ENCODE results near the gene PCDHGB6. TPM values are rescaled to one million over a fixed set of nuclear protein-coding genes. Genes with fewer than 3 reads are reported as not detected.
A peak's percentile ranks its signal among the peaks of the same experiment; 100 is the strongest.

Gene PCDHGB6
- total and polyA plus RNA-seq, 9 of the 15 experiments (the other 6 are each of a cell fraction or from before 2014, with no cell fraction given) = 0.01 to 0.11 (median 0.07) TPM; not detected in 1

DNA sequence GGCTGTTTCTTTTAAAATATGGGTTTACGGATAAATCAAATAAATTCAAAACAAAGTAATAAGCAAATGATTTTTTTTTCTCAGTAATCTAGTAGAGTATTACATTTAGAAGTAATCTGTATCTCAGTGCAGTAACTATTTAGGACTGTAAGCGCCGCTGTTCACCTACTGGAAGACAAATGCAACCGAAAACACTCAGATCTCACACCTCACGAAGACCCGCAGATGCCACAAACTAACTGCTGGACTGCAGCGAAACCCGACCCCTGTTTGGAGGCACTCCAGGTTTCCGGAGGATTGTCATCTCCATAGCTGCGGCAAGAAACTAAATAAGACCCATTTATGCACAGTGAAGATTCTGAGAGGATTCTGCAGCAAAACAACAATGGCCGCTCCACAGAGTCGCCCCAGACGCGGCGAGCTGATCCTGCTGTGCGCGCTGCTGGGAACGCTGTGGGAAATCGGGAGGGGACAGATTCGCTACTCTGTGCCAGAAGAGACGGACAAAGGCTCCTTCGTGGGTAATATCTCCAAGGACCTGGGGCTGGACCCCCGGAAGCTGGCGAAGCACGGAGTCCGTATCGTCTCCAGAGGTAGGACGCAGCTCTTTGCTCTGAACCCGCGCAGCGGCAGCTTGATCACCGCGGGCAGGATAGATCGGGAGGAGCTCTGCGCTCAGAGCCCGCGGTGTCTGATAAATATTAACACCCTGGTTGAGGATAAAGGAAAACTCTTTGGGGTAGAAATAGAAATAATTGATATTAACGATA, 15.2 kb upstream of the PCDHGB6 start, which contains the start of gene PCDHGA8 (continued):
- TF ChIP-seq ZBTB26 (CRISPR knock-in tag; IDR thresholded peaks at IDR 0.05) (no peak), ELF2 (CRISPR knock-in tag; IDR thresholded peaks at IDR 0.05) (no peak), YY1 (IDR thresholded peaks at IDR 0.05; ENCODE audit: borderline replicate concordance in 1 of 3, control insufficient read depth in 1 of 3, extremely low read depth in 1 of 3, insufficient read depth in 3 of 3, insufficient read length in 1 of 3, insufficient replicate concordance in 2 of 3, low read depth in 1 of 3, low read length in 2 of 3) (peak in 1 of 3 experiments; percentile 56), KLF6 (CRISPR knock-in tag; IDR thresholded peaks at IDR 0.05; ENCODE audit: borderline replicate concordance) (no peak), HMG20B (CRISPR knock-in tag; IDR thresholded peaks at IDR 0.05) (no peak), ZNF695 (CRISPR knock-in tag; IDR thresholded peaks at IDR 0.05) (no peak), SRSF1 (IDR thresholded peaks at IDR 0.05; ENCODE audit: low read depth, low read length) (no peak), ZNF395 (CRISPR knock-in tag; IDR thresholded peaks at IDR 0.05) (no peak), CBX1 (IDR thresholded peaks at IDR 0.05; ENCODE audit: low read depth) (no peak), LCOR (CRISPR knock-in tag; IDR thresholded peaks at IDR 0.05) (no peak), HDGF (IDR thresholded peaks at IDR 0.05) (no peak), ZNF146 (CRISPR knock-in tag; IDR thresholded peaks at IDR 0.05; ENCODE audit: unreplicated experiment) (no peak)
- TF ChIP-seq, protein P1, sequence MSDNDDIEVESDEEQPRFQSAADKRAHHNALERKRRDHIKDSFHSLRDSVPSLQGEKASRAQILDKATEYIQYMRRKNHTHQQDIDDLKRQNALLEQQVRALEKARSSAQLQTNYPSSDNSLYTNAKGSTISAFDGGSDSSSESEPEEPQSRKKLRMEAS (CRISPR knock-in tag; IDR thresholded peaks at IDR 0.05) = no peak

All from K562 (cell line).